ENCODE results near the gene CALHM2.

CALHM2 gene

DNA sequence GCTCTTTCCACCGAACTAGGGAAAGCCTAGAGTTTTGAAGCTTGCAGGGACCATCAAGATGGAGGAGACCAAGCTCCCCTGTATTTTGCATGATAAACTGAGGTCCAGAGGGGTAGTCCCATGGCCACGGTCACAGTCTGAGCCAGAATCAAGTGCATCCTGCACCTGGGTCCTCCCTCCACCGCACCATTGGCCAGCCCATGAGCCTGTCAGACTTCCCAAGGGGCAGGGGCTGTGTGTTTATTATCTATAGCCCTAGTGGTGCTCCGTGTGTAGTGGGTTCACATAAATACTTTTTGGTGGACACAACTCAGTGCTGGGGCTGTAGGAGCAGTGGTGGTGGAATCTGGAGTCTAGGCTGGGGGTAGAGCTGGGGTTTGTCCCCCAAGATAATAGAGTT, 23.3 kb upstream of the CALHM2 start:
- DNase-seq (ENCODE audit: low spot score), result no peak

DNA sequence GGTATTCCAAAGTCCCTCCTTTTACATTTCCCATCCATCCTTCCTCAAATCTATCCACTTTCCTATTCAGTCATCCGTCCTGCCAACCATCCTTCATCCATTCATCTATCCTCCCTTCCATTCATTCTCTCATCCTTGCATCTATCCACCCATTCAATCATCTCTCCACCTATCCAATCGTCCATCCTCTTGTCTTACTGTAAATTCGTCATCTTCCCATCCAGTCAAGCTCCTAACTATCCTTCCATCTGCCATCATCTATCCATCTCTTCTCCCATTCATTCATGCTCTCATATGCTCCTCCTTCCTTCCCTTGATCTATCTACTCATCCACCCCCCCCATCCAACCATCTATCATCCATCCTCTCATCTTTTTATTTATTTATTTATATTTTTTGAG, 21.9 kb upstream of the CALHM2 start:
- no peak for DNase-seq (ENCODE audit: low spot score)

DNA sequence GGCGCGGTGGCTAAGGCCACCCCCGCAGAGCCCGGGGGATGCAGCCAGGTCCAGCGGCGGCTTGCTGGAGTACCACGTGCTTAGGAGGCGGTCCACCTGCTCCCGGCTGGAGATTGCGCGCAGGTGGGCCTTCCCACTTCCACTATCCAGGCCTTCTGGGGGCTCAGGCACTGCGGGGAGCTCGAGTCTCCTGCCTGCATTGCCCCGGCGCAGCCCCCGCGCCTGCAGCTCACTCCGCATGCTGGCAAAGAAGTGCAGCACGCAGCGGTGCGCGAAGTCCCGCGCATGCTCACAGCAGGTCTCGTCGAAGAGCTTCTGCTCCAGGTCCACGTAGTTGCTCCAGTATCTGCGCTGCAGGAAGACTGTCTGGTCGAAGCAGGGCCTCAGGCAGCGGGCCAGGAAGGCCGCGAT, 21.1 kb upstream of the CALHM2 start:
- DNase-seq (ENCODE audit: low spot score), result no peak

DNA sequence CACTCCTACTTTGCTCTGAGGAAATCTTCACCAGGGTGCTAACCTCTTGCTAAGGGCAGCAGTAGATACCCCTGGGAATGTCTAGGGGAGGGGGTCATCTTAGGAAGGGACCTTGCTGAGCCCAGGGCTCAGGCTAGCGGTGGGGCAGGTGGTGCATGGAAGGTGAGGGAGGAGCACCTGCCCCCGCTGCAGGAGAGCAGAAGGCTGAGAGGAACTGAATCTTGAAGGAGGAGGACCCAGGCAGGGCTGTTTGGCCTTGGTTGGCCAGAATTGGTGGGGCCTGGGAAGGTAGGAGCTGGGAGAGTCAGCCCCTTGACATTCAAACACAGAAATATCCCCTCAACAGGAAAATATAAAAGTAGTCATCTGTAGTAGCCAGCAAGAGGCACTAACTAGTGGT, 19.8 kb upstream of the CALHM2 start:
- no peak for DNase-seq (ENCODE audit: low spot score)

DNA sequence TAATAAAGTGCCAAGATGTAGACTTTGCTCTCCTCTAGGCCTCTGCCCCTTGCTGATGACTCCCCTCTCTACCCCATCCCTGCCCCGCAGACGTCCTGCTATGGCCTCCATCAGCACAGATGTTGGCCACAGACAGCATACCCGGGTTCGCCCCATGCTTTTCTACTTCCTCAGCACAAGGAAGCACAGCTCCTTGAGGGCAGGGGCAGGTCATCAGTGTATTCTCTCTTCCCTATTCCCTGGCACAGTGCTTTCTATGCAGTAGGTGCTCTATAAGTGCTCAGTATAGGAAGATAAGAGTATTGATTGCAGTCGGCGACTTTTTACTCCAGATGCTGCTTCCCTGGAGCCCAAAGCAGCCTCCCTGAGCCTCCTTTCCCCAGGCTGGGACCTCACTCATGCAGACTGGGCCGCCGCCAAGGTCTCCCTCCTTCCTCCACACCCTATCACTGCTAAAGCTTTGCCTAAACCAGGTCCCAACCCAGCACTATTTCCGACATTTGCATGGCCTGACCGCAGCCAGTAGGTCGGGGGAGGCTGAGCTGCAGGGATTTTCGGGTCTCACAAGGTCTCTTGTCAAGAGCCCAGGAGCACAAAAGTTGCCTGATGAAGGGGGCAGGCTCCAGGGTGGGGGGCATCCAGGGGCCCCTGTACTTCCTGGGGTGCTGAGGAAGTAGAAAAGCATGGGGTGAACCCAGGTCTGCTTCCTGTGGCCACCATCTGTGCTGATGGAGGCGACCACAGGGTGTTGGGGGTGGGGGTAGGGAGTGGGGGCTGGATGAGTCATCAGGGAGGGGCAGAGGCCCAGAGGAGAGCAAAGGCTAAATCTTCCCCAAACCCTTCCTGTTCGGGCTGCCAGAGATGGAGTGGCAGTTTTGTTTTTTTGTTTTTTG, 18.8 kb upstream of the CALHM2 start:
- DNase-seq (ENCODE audit: low spot score), result no peak

DNA sequence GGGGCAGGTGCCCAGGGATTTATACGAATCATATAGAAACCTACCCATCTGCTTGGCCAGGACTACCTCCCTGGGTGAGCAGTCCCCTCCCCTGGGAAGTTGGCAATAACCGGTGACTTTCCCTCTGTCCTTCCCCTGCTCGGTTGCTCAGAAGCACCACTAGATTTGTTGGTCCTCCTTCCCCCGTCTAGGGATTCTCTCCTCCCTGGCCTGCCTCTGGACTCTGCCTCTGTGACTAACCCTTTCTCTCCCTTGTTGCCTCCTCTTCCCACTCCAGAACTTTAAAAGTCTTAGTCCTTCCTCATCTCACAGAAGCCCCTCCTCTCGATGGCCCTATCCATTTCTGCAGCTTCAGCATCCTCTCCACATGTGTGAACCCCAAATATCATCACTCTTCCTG, 17.0 kb upstream of the CALHM2 start:
- DNase-seq (ENCODE audit: low spot score), result no peak

DNA sequence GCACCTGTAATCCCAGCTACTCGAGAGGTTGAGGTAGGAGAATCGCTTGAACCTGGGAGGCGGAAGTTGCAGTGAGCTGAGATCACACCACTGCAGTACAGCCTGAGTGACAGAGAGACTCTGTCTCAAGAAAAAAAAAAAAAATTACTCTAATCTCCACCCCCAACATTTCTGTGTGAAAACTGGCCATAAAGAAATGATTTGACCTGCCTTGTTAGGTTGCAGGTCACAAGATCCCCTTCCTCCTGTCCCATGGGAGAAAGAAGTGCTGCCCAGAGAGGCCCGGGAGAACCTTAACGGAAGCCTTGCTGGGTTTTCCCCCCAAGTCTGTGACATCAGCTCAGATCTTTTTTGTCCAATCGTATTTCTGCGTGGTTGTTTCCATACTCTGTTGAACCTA, 15.2 kb upstream of the CALHM2 start:
- DNase-seq (ENCODE audit: low spot score), result no peak

DNA sequence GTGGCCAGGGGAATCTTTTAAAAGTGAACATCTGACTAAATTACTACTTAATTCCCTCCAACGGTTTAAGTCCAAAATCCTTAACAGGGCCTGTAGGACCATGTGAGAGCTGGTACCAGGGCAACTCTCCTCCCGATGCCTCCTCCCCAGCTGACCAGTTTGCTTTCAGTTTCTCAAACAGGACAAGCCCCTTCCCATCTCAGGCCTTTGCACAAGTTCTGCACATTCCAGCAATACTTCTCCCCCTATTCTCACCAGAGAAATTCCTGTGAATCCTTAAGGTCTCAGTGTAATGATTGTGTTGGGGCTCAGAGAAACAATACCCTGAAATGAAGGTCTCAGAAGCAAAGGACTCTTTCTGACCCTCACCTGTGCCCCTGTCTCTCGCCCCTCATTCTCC, 14.6 kb upstream of the CALHM2 start:
- DNase-seq (ENCODE audit: low spot score), result no peak

DNA sequence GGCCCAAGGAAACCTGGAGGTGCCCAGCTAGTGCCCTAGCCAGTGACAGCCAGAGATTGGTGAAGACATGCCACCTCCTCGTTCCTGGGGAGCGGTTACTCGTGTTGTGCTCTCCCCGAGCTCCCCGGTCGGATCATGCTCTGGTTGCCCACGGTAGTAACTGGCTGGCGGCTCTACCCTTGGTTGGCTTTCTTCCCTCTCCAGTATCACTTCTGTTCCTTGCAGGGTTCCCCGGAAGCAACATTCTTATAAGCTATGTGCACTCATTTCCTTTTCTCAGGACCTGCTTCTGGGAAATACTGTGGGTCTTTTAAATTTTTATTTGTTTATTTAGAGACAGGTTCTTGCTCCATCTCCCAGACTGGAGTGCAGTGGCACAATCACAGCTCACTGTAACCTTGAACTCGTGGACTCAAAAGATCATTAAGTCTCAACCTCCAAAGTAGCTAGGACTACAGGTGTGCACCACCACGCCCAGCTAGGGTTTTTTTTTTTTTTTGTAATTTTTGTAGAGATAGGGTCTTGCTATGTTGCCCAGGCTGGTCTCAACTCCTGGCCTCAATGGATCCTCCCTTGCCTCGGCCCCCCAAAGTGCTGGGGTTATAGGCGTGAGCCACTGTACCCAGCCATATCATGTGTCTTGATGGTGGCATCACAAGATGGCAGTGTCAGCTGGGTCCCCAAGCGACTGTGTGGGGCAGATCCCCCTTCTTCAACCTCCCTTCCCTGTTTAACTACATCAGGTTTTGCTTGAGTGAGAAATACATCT, 13.4 kb upstream of the CALHM2 start:
- no peak for DNase-seq (ENCODE audit: low spot score)

DNA sequence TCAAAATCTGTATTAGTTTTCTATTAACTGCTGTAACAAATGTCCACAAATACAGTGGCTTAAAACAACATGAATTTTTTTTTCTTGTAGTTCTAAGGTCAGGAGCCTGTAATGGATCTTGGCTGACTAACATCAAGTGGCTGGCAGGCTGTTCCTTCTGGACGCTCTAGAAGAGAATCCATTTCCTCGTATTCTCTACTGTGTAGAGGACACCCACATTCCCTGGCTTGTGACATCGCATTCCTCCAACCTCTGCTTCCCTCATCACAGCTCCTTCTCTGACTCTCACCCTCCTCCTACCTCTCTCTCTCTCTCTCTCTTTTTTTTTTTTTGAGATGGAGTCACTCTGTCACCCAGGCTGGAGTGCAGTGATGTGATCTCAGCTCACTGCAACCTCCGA, 11.3 kb upstream of the CALHM2 start:
- DNase-seq (ENCODE audit: low spot score), result no peak

DNA sequence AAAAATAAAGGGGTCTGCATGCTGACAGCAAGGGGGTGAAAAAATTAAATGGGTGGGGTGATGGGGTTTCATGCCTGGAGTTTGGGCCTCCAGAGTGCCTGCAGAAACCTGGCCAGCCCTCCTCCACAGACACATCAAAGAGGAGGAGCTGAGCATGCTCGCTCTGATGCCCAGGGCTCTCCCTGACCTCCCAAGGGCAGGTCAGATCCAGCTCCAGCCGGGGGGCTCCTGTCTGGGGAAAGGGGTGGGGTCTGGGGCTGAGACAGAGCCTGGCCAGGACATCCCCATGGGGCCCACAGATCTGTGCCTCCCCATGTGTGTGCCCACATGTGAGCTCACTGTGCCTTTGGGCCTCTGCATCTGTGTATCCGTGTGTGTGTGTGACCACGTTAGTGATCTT, 7.4 kb upstream of the CALHM2 start:
- DNase-seq (ENCODE audit: low spot score), result no peak

DNA sequence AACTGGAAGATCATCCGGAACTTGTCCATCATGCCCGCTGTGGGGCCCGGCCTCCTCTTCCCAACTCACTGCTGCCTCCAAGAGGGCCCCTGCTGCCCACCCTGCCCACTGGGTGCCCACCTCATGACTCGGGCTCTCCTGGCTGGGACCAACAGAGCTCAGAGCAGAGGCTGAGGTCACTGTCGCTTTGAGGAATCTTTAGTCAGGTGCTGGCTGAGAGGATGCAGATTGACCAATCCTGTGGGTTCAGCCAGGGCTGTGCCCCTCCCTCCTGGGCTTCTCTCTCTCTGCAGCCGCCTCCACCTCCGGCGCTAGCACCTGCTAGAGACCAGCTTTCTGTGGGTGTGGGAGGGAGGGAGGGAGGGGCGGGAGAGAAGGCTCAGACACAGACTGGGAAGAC, 6.5 kb upstream of the CALHM2 start, which contains the start of gene CALHM1:
CALHM1 (minus strand) TSS at position 181 of the 400 bp plus-strand sequence; CDS start at position 32, 149 bp downstream.
- DNase-seq (ENCODE audit: low spot score), result no peak

DNA sequence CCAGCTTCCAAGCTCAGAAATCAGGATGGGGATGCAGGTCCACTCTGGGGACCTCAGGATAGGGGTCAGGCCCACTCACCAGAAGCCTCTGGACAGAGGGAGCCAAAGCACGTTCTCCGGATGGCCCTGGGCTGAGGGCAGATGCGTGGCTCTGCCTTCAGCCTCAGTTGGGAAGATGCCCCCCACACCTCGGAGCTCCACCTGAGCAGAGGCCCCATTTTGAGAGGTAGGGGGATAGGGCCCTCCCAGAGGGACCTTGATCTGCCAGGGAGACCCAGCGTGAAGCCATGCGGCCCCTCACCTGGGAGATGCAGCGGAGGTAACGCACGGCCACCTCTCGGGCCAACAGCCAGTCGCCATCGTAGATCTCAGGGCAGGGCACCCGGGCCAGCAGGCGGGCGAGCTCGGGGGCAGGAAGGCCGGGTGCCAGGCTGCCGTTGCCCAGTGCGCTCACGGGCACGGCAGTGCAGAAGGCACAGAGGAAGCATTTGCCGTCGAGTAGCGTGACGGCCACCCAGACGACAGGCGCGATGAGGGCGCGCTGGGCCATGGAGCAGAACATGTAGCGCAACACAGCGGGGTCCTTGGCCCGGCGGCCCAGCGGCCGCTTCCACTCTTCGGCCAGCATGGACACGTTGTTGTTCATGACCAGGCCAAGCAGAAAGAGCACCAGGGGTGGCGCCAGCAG, 5.9 kb upstream of the CALHM2 start:
- no peak for DNase-seq (ENCODE audit: low spot score)

DNA sequence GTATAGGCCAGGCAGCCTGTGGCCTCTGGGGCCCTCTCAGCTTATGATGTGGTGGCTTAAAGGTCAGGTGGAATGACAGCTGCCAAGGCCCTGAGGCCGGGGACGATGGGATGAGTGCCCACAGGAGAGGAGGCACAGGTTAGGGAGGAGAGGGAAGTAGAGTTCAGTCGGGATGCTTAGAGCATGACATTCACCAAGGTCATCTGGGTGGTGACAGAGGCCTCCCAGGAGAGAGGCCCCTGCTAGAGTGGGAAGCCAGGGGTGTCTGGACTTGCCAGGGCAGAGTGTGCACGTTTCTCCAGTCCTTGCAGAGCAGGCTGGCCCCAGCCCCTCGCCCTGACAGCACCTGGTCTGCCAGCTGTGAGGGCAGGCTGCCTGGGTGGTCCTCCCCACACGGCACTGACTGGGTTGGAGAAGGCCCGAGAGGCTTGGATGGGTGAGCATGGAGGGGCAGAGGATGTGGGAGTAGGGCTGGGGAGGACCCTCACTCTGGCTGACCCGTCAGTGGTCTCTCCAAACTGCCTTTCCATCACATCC, 5.1 kb upstream of the CALHM2 start:
- no peak for DNase-seq (ENCODE audit: low spot score)

DNA sequence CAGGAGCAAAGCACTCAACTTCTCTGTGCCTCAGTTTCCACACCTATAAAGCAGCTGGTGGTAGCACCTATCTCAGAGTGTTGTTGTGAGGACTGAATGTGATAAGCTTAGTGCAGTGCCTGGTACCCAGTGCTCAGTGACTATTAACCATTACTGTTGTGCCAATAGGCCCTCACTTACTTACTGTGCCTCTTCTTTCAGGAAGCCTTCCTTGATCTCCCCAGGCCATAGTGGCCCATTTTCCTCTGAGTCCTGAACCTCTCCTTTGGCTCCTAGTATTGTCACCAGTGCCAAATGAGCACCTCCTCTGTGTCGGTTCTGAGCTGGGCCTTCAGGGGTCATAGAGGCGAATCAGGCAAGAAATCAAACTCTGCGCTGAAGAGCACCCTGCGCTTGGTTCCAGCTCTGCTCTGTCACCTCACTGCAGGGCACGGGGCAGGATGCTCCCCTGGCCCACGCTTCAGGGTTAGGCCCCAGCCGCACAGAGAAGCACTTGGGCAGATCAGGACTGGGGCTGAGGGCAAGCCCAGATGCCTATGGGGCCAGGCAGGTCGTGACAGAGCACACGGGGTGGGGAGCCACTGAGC, 4.0 kb upstream of the CALHM2 start:
- no peak for DNase-seq (ENCODE audit: low spot score)

DNA sequence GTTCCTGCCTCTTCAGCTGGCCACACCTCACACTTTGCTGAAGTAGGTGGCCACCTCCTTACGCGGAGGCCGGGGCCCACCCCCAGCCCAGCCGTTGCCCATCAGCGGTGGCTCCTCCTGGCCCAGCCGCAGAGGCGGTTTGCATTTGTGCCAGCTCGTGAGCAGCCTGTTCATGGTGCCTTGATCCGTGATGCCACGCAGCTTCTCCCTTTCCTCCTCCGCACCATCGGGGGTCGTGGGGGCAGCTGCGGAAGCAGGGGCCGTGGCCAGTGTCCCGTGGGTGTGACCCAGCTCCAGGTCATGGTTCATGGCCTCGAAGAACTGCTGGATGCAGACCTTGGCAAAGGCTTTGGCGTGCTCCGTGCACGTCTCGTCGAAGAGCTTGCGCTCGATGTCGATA, 3.1 kb upstream of the CALHM2 start:
- no peak for DNase-seq (ENCODE audit: low spot score)

DNA sequence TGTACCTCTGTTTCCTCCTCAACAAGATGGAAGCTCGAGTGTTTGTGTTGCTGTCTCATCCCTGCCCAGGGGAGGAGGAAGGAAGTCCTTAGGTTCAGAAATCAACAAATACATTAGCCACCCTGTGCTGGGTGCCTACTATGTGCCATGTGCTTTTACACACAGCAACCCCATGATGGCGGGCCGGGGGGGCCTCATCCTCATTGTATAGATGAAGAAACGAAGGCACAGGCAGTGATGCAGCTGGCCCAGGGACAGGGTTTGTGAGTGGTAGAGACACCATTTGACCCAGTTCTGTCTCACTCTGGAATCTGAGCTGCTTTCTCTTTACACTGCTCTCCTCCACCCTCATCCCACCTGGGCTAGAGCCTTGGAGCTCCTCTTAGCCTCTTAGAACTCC, 1.9 kb upstream of the CALHM2 start:
- no peak for DNase-seq (ENCODE audit: low spot score)

DNA sequence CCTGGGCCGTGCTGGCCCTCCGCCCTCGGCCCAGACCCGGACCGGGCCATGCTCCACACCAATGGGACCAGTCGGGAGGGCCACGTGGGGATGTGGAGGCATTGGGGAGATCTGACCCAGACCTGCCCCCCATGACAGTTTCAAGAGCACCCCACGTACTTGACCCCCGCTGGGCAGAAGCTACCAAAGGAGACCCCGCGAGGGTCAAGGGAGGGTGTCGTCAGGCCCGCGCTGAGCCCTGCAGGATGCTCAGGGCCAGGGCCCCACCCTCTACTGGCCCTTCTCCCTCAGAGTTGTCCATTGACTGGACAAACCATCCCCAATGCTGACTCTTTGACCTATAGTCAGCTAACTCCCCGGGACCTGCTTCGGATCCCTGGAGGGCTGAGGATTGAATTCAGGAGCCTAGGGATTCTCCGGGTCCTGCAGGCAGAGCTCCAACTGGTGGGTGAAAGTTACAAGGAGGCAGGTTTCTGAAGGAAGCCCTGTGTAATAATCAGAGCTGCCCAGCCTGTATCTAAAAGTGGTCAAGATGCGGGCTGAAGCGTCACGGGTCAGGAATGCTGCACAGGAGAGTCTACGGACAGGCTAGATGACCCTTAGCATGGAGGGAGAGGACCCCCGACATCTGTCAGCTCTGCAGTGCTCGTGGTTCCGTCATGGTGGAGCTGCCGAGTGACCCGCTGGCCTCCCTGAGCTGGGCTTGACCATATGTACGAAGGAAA, 498 bp upstream of the CALHM2 start:
- DNase-seq (ENCODE audit: low spot score), result no peak

DNA sequence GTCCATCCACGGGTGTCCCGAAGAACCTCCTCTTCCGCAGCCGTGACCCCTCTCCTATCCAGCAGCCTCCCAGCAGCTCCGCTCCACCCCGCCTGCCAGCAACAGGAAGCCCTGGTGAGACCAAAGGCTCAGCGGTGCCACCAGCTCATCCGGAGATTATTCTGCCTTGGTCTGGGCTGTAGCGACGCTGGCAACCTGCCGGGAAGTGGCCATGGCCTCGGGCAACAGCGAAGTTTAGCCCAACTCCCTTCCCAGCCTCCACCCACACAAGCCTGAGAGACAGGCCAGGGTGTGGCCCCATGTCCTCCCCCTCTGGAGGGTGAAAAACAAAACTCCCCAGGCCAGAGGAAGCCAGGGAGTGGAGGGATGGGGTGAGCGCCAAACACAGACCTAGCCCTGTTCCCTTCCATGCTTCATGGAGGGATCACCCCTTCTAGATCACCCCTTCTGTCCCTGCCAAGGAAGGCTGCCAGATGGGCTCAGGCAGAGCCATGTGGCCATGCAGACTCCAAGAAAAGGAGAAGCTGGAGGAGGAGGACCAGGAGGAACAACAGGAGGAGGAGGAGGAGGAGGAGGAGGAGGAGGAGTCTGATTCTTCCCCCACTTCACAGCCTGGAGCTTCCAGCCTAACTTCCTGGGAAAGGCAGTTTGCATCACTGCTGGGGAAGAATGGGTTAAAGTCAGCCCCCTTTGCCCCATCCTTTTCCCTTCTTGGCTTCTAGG, 918 bp downstream of the CALHM2 start:
- DNase-seq (ENCODE audit: low spot score), result no peak

DNA sequence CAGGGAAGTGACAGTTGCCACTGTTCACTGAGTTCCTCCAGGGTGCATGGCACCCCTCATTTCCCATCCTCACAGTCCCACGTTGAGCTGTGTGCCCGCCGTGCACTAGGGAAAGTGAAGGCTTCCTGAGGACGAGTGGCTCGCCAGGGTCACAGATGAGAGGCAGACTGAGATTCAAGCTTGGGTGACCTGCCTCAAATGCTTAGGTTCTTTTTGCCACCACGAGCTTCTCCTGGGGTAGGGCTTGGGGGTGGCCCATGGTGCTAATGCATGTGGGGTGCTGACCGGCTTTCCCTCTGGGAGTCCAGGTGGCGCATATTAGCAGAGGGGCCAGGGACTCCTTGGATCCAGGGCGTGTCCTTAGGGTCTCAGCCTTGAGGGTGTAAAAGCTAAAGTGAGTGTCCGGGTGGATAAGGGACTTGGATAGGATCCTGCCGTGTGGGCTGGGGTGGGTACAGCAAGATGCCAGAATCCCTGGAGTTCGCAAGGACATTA, 1.9 kb downstream of the CALHM2 start:
- DNase-seq (ENCODE audit: low spot score), result no peak
